IMR-90 (cell line): Measurements from ENCODE around the gene ZSCAN29. TPM values are rescaled to one million over a fixed set of nuclear protein-coding genes. Genes with fewer than 3 reads are reported as not detected.

ENCODE experiments used
- ATAC-seq: fragments of 200-7000 bp; cut with Tn5 transposase; 2 replicates; pipeline ENCODE4 v1.9.1; 2020; ENCODE audit warnings: low read depth, mild to moderate bottlenecking, moderate library complexity
- BruUV-seq: library from RNA; stranded (reverse); fragments of 400-500 nt; replicated peaks from 2 replicates; lab custom pipeline; 2021; lab: Mats Ljungman, UMichigan
- CTCF ChIA-PET: fragments of 300-600 bp; formaldehyde crosslinking; extraction: SDS; loops from one replicate; lab custom pipeline; 2021; ENCODE audit warnings: antibody characterized with exemption; lab: Yijun Ruan, JAX
- POLR2A ChIA-PET: fragments of 300-600 bp; sonication (Branson Sonifier 250); formaldehyde crosslinking; loops from one replicate; lab custom pipeline; 2022; ENCODE audit warnings: antibody characterized with exemption; ENCODE audit not compliant: unreplicated experiment; lab: Charles Lee
- DNase-seq: peaks from one replicate; pipeline ENCODE4 v3.0.0; 2013
- H2AFZ ChIP-seq: replicated peaks from 2 replicates; pipeline ENCODE3; 2013; ENCODE audit warnings: low read length, mild to moderate bottlenecking; ENCODE audit not compliant: poor library complexity
- H2AK5ac ChIP-seq: 2 replicates; pipeline ENCODE4 v1.6.1; 2013; ENCODE audit warnings: low read depth, low read length, inconsistent platforms
- H2AK9ac ChIP-seq: replicated peaks from 2 replicates; pipeline ENCODE3; 2013; ENCODE audit warnings: mild to moderate bottlenecking, low read depth, low read length, moderate library complexity; ENCODE audit not compliant: poor library complexity
- H2BK120ac ChIP-seq: 2 replicates; pipeline ENCODE4 v1.6.1; 2013; ENCODE audit warnings: low read depth, low read length, inconsistent platforms
- H2BK15ac ChIP-seq: 3 replicates; pipeline ENCODE4 v1.6.1; 2013; ENCODE audit warnings: low read depth, low read length, inconsistent platforms
- H2BK20ac ChIP-seq: 2 replicates; pipeline ENCODE4 v1.6.1; 2013; ENCODE audit warnings: low read depth, mild to moderate bottlenecking, inconsistent platforms, low read length, moderate library complexity
- H2BK5ac ChIP-seq: 2 replicates; pipeline ENCODE4 v1.6.1; 2013; ENCODE audit warnings: mild to moderate bottlenecking, low read depth, low read length, inconsistent platforms; ENCODE audit not compliant: poor library complexity, severe bottlenecking
- H3K14ac ChIP-seq: replicated peaks from 2 replicates; pipeline ENCODE4 v1.6.1; 2013; ENCODE audit warnings: low read depth, low read length, inconsistent platforms
- H3K18ac ChIP-seq: 2 replicates; pipeline ENCODE4 v1.6.1; 2013; ENCODE audit warnings: low read depth, low read length, control low read depth
- H3K23ac ChIP-seq: 2 replicates; pipeline ENCODE4 v1.6.1; 2013; ENCODE audit warnings: low read depth, low read length, inconsistent platforms
- H3K27ac ChIP-seq: 2 replicates; pipeline ENCODE4 v1.5.1; 2013; ENCODE audit warnings: mild to moderate bottlenecking, control low read depth, low read length; ENCODE audit not compliant: insufficient read depth
- H3K27me3 ChIP-seq: 2 replicates; pipeline ENCODE4 v1.6.1; 2013; ENCODE audit warnings: low read length; ENCODE audit not compliant: control insufficient read depth, insufficient read depth
- H3K36me3 ChIP-seq: 2 replicates; pipeline ENCODE4 v1.6.1; 2013; ENCODE audit warnings: low read length, mixed read lengths; ENCODE audit not compliant: control insufficient read depth, insufficient read depth
- H3K4ac ChIP-seq: 2 replicates; pipeline ENCODE4 v1.6.1; 2013; ENCODE audit warnings: low read depth, low read length, inconsistent platforms
- H3K4me1 ChIP-seq: 2 replicates; pipeline ENCODE4 v1.6.1; 2013; ENCODE audit warnings: low read length, mixed read lengths; ENCODE audit not compliant: control insufficient read depth, insufficient read depth
- H3K4me2 ChIP-seq: 2 replicates; pipeline ENCODE4 v1.6.1; 2013; ENCODE audit warnings: low read depth, mild to moderate bottlenecking, control low read depth, low read length, moderate library complexity
- H3K4me3 ChIP-seq: 2 replicates; pipeline ENCODE4 v1.5.1; 2013; ENCODE audit warnings: low read depth, mild to moderate bottlenecking, control low read depth, low read length, moderate library complexity; ENCODE audit not compliant: insufficient read depth
- H3K56ac ChIP-seq: 2 replicates; pipeline ENCODE4 v1.6.1; 2013; ENCODE audit warnings: low read length, inconsistent platforms; ENCODE audit not compliant: insufficient read depth; ENCODE audit errors: extremely low read depth
- H3K79me1 ChIP-seq, 2 experiments: 2 replicates each; pipeline ENCODE4 v1.6.1; 2013; ENCODE audit warnings: low read length in 2 of 2, inconsistent platforms in 1 of 2, low read depth in 1 of 2
- H3K9ac ChIP-seq: 2 replicates; pipeline ENCODE4 v1.6.1; 2013; ENCODE audit warnings: low read depth, low read length, control low read depth
- H3K9me1 ChIP-seq: 2 replicates; pipeline ENCODE4 v1.6.1; 2013; ENCODE audit warnings: low read length, inconsistent platforms; ENCODE audit not compliant: insufficient read depth
- H3K9me3 ChIP-seq: 2 replicates; pipeline ENCODE4 v1.6.1; 2013; ENCODE audit warnings: low read length; ENCODE audit not compliant: control insufficient read depth, insufficient read depth
- H4K20me1 ChIP-seq: 2 replicates; pipeline ENCODE4 v1.6.1; 2013; ENCODE audit warnings: low read length, inconsistent platforms; ENCODE audit not compliant: insufficient read depth
- H4K5ac ChIP-seq: 2 replicates; pipeline ENCODE4 v1.6.1; 2013; ENCODE audit warnings: mild to moderate bottlenecking, low read depth, low read length, control low read depth
- H4K8ac ChIP-seq, 2 experiments: 2 replicates each; pipeline ENCODE4 v1.6.1; 2013; ENCODE audit warnings: low read depth in 2 of 2, low read length in 2 of 2, control low read depth in 1 of 2, inconsistent platforms in 1 of 2
- H4K91ac ChIP-seq: 2 replicates; pipeline ENCODE4 v1.6.1; 2013; ENCODE audit warnings: low read depth, low read length, inconsistent platforms; ENCODE audit not compliant: insufficient read depth
- MXI1 ChIP-seq: IDR thresholded peaks from 2 replicates; pipeline ENCODE4 v1.6.1; 2012; ENCODE audit warnings: low read depth, mild to moderate bottlenecking, low read length, moderate library complexity, borderline replicate concordance
- POLR2A ChIP-seq: IDR thresholded peaks from 2 replicates; pipeline ENCODE4 v1.6.1; 2012; ENCODE audit warnings: mild to moderate bottlenecking, low read depth, low read length
- RCOR1 ChIP-seq: IDR thresholded peaks from 2 replicates; pipeline ENCODE4 v1.6.1; 2012; ENCODE audit warnings: mild to moderate bottlenecking, low read length, improper control_type of control experiment; ENCODE audit not compliant: insufficient replicate concordance
- WGBS, 2 experiments: methylation state at CpG; one replicate each; pipeline versions ENCODE4 v1.1.5 to v1.1.7; 2013; ENCODE audit warnings: missing lambda C conversion rate in 2 of 2; ENCODE audit not compliant: insufficient read length in 1 of 2; ENCODE audit errors: extremely low coverage in 2 of 2; 5-methylcytosine and 5-hydroxymethylcytosine counted together
- dilution Hi-C: fragments of 300-500 bp; cut with HindIII; formaldehyde crosslinking; loops from one replicate; pipeline ENCODE4 v1.14.3; 2018; ENCODE audit warnings: low sequenced_read_pairs; ENCODE audit not compliant: unreplicated experiment
- in situ Hi-C: fragments of 300-500 bp; cut with MboI; formaldehyde crosslinking; loops from 3 replicates; pipeline ENCODE4 v1.14.3; 2019; ENCODE audit warnings: low sequenced_read_pairs, inconsistent platforms, mixed read lengths
- intact Hi-C: fragments of 100-400 bp; cut with micrococcal nuclease; formaldehyde crosslinking; loops from 2 replicates; pipeline ENCODE4 v1.10.0; 2022
- polyA plus RNA-seq, 3 experiments: library from polyadenylated mRNA; depleted of rRNA; stranded (reverse); fragments of >200 nt; gene quantifications; 2 replicates each; pipeline ENCODE4 v1.2.3, GENCODE V29; 2012; ENCODE audit warnings: low replicate concordance in 1 of 3
- total RNA-seq: library from RNA; depleted of rRNA; stranded (reverse); fragments of >200 nt; gene quantifications from 2 replicates; pipeline ENCODE4 v1.2.3, GENCODE V29; 2012

ZSCAN29 gene
- total and polyA plus RNA-seq, 2 of the 4 experiments (the other 2 are of a cell fraction), result 6.8 to 8.6 TPM

DNA sequence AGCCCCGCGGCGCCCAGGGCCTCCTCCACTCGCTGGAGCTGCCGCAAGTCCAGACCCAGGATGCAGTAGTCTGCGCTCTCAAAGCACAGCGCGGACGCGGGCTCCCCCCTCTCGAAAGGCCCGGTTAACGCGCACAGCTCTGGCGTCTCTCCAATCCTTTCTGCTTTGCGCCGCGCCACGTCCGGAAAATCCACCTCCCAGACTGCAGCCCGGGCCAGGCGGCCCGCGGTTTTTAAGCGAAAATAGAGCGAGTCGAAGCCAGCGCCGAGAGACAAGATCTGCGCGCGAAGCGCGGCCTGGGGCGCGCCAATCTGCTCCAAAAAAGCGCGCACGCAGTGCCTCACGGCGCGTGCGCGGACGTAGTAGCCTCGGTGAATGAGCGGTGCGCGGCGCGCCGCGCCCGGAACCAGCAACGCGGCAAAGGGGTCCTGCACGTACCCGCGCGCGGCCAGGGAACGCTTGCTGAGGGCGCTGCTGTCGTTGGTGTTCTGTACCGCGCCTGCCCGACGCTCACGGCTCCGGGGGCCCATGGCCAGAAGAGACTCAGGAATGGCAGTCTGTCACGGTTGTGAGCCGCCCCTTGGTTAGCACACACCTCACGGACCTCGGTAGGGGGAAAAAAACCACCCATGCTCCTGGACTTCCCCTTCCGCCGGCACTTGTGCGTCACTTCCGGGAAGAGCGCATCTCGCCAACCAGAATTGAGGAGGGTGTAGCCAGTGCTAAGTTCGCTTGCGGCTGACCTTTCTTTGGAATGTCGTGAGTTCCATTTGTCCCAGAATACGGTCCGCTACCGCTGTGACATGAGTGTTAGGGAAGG, 40.7 kb downstream of the ZSCAN29 start, which contains the start of gene LCMT2:
Gene LCMT2 (minus strand): TSS at position 614 of the 820 bp plus-strand sequence. CDS start 84 bp downstream, at position 530.
- DNase-seq (peak; percentile 94), ATAC-seq (peak; percentile 93)
- Histone ChIP-seq H3K4ac (peak within 1 kb of the TSS; percentile 95), H3K9me3 (no peaks in the 10 kb centered on the region), H3K36me3 (peaks cover 4% of the 10 kb centered on the region), H2BK120ac (peak within 1 kb of the TSS; percentile 61; the same call in 1 of the 2 replicates), H4K91ac (peak within 1 kb of the TSS; percentile 94), H3K27me3 (no peaks in the 10 kb centered on the region), H3K9me1 (peaks cover 2% of the 10 kb centered on the region; the same call in 1 of the 2 replicates), H2BK5ac (peak within 1 kb of the TSS; percentile 77), H3K14ac (peak within 1 kb of the TSS; percentile 99), H3K18ac (peak within 1 kb of the TSS; percentile 38), H2AK5ac (peak within 1 kb of the TSS; percentile 41), H2AK9ac (peak within 1 kb of the TSS; percentile 63), H3K4me1 (peaks cover 9% of the 10 kb centered on the region), H3K79me1 (peaks cover 17 to 29% of the 10 kb centered on the region in 2 experiments), H3K56ac (peak within 1 kb of the TSS; percentile 50; the same call in 1 of the 2 replicates), H4K8ac (peak within 1 kb of the TSS; percentile 70 to 99), H3K9ac (peak within 1 kb of the TSS; percentile 55), H3K27ac (peak within 1 kb of the TSS; percentile 84), H4K20me1 (no peaks in the 10 kb centered on the region), H3K4me3 (peak within 1 kb of the TSS; percentile 72), H2BK15ac (peak within 1 kb of the TSS; percentile 5; the same call in 1 of the 3 replicates), H4K5ac (peak within 1 kb of the TSS; percentile 86), H3K4me2 (peak within 1 kb of the TSS; percentile 80), H2BK20ac (peak within 1 kb of the TSS; percentile 45; the same call in 1 of the 2 replicates), H3K23ac (peak within 1 kb of the TSS; percentile 96), H2AFZ (peak within 1 kb of the TSS; percentile 96)
- ChIA-PET POLR2A (no interaction called here), CTCF (no interaction called here)
- in situ Hi-C loops (no loop called here), dilution Hi-C loops (no loop called here), intact Hi-C loops (no loop called here)
- TF ChIP-seq RCOR1, result no peak
- peak; percentile 79 for TF ChIP-seq POLR2A
- 0 out of 2 replicates have a peak, but pooled peaks have one; percentile 35 for TF ChIP-seq MXI1
- WGBS, 2 experiments, result 1% methylated on average over 57 of the region's 86 CpGs; no CpG with 5 or more reads in 1 of the 2 experiments
- BruUV-seq, result no TSS peak
